Loucy (cell line): Measurements from ENCODE around the gene PRPH.

Source experiments
- H2AFZ ChIP-seq: fragments of 200-600 bp; sonication (generic); 2 replicates; pipeline ENCODE4 v1.6.0; 2016; ENCODE audit warnings: antibody characterized with exemption, mild to moderate bottlenecking, low read length, moderate library complexity
- H3F3A ChIP-seq: fragments of 200-600 bp; 2 replicates; pipeline ENCODE4 v1.6.0; 2016; ENCODE audit warnings: antibody characterized with exemption, low read depth, mild to moderate bottlenecking
- H3K27me3 ChIP-seq: fragments of 200-600 bp; sonication (generic); 2 replicates; pipeline ENCODE4 v1.6.1; 2014; ENCODE audit warnings: low read length, mild to moderate bottlenecking; ENCODE audit not compliant: insufficient read depth, poor library complexity, severe bottlenecking
- H3K36me3 ChIP-seq: fragments of 200-600 bp; sonication (generic); 2 replicates; pipeline ENCODE4 v1.6.1; 2016; ENCODE audit warnings: low read length; ENCODE audit not compliant: insufficient read depth
- H3K4me1 ChIP-seq: fragments of 200-600 bp; sonication (generic); 2 replicates; pipeline ENCODE4 v1.5.1; 2014; ENCODE audit warnings: low read length, mild to moderate bottlenecking; ENCODE audit not compliant: insufficient read depth, poor library complexity, severe bottlenecking
- H3K4me2 ChIP-seq: fragments of 200-600 bp; sonication (generic); 2 replicates; pipeline ENCODE4 v1.6.0; 2014; ENCODE audit warnings: antibody characterized with exemption, low read length, low read depth, mild to moderate bottlenecking; ENCODE audit not compliant: poor library complexity, severe bottlenecking
- H3K4me3 ChIP-seq: fragments of 200-600 bp; sonication (generic); 2 replicates; pipeline ENCODE4 v1.5.1; 2014; ENCODE audit warnings: low read length, mild to moderate bottlenecking, mixed read lengths; ENCODE audit not compliant: poor library complexity, severe bottlenecking
- H3K79me2 ChIP-seq: fragments of 200-600 bp; sonication (generic); 2 replicates; pipeline ENCODE4 v1.6.1; 2014; ENCODE audit warnings: low read length; ENCODE audit not compliant: insufficient read depth
- H3K9ac ChIP-seq: fragments of 200-600 bp; sonication (generic); 2 replicates; pipeline ENCODE4 v1.6.0; 2014; ENCODE audit warnings: mild to moderate bottlenecking, low read depth, low read length, moderate library complexity; ENCODE audit not compliant: poor library complexity, severe bottlenecking
- H3K9me2 ChIP-seq: fragments of 200-600 bp; sonication (generic); replicated peaks from 2 replicates; pipeline ENCODE4 v1.6.1; 2016; ENCODE audit warnings: low read depth, low read length, mixed read lengths
- H3K9me3 ChIP-seq: fragments of 200-600 bp; sonication (generic); 2 replicates; pipeline ENCODE4 v1.6.1; 2014; ENCODE audit warnings: mild to moderate bottlenecking, antibody characterized with exemption, low read length, low read depth; ENCODE audit not compliant: insufficient read depth
- H4K20me1 ChIP-seq: fragments of 200-600 bp; sonication (generic); 2 replicates; pipeline ENCODE4 v1.6.0; 2014; ENCODE audit warnings: antibody characterized with exemption, low read length, mild to moderate bottlenecking; ENCODE audit not compliant: insufficient read depth, poor library complexity, severe bottlenecking
- CTCF ChIP-seq: fragments of 200-600 bp; sonication (generic); conservative IDR thresholded peaks from 2 replicates; pipeline ENCODE4 v1.5.1; 2014; ENCODE audit warnings: mild to moderate bottlenecking, antibody characterized with exemption, low read length
- EZH2phosphoT487 ChIP-seq: fragments of 200-600 bp; IDR thresholded peaks from 2 replicates; pipeline ENCODE4 v1.6.1; 2018; ENCODE audit warnings: antibody characterized with exemption, mild to moderate bottlenecking, moderate library complexity, borderline replicate concordance

Gene PRPH

GRCh38 chr12:49334226-49334625 is 39.3 kb downstream of the PRPH start:
- Histone ChIP-seq H3K9me3 (no peaks in the 10 kb centered on the region), H3K4me3 (no peak overlapping the region), H3F3A (no peaks in the 10 kb centered on the region), H2AFZ (no peak overlapping the region), H3K36me3 (peaks cover 19% of the 10 kb centered on the region; the same call in 1 of the 2 replicates), H3K27me3 (no peaks in the 10 kb centered on the region), H3K4me2 (no peak overlapping the region), H3K4me1 (peaks cover 14% of the 10 kb centered on the region), H3K9me2 (no peaks in the 10 kb centered on the region), H4K20me1 (no peaks in the 10 kb centered on the region), H3K9ac (no peak overlapping the region), H3K79me2 (no peaks in the 10 kb centered on the region)
- no peak for TF ChIP-seq EZH2phosphoT487
- no peak for TF ChIP-seq CTCF

DNA sequence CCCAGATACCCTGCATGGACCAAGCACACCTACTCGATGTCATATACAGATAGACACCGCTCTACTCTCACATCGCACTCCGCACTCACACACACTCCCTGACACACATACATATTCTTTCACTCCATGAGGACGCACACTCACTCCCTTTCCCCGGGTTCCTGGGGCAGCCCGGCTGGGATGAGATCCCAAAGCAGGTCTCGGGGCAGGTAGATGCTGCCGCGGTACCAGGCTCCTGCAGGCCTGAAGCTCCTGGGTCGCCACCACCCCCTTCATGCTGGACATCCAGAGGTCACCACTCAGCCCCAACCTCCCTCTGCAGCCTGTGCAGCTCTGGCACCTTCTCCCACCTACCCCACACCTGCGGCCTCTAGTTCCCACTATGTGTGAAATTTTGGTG is 39.7 kb downstream of the PRPH start:
- no peaks in the 10 kb centered on the region for H4K20me1 ChIP-seq
- no peaks in the 10 kb centered on the region for H3K27me3 ChIP-seq
- H3K4me3 ChIP-seq = no peak overlapping the region
- peaks cover 14% of the 10 kb centered on the region; the same call in 1 of the 2 replicates for H3K36me3 ChIP-seq
- TF ChIP-seq CTCF (no peak), EZH2phosphoT487 (no peak)
- H3K79me2 ChIP-seq = no peaks in the 10 kb centered on the region
- H3K4me1 ChIP-seq = peaks cover 14% of the 10 kb centered on the region
- H3K9ac ChIP-seq = no peak overlapping the region
- H3F3A ChIP-seq = no peaks in the 10 kb centered on the region
- no peaks in the 10 kb centered on the region for H3K9me2 ChIP-seq
- H2AFZ ChIP-seq = no peak overlapping the region
- no peak overlapping the region for H3K4me2 ChIP-seq
- no peaks in the 10 kb centered on the region for H3K9me3 ChIP-seq

DNA sequence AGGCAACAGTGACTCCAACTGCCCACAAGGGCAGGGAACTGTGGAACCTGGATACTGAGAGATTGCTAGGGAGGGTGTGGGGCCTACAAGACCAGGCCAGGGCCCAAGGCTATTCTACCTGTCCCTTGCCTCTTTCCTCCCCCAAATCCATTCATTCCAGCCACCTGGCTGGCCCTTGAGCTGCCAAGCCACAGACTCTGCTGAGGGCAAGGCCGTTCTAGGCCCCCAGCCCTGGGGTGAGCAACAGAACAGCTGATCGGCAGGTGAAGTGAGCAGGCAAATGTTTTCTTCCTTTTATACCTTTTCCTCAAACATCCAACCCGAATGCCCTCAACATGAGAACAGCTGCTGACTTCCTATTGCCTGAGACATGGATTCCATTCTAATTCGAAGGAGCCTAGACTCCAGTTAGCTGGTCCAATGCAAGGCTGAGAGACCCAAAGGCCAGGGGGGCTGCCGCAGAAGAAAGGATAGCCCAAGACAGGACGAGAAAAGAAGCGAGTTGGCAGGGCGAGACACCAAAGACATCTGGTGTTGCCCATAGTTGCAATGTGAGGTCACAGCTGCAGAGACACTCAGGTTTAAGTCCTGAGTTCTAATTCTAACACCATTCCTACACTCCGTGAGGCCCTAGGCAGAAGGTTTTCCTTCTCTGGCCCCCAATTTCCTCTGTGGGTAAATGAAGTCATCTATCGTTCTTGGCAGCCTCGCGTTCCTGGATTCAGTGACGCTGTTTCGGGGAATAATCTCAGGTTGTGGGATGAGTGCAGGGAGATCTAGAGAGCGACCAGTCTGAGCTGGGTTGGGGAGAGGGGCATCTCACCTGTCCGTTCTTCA is 40.4 kb downstream of the PRPH start:
- no peak overlapping the region for H3K4me2 ChIP-seq
- TF ChIP-seq CTCF (no peak), EZH2phosphoT487 (no peak)
- peaks cover 14% of the 10 kb centered on the region for H3K4me1 ChIP-seq
- no peaks in the 10 kb centered on the region for H3F3A ChIP-seq
- peaks cover 8% of the 10 kb centered on the region; the same call in 1 of the 2 replicates for H3K36me3 ChIP-seq
- no peak overlapping the region for H3K9ac ChIP-seq
- H3K79me2 ChIP-seq = no peaks in the 10 kb centered on the region
- no peaks in the 10 kb centered on the region for H4K20me1 ChIP-seq
- H3K4me3 ChIP-seq = no peak overlapping the region
- no peaks in the 10 kb centered on the region for H3K27me3 ChIP-seq
- no peak overlapping the region for H2AFZ ChIP-seq
- H3K9me2 ChIP-seq = no peaks in the 10 kb centered on the region
- no peaks in the 10 kb centered on the region for H3K9me3 ChIP-seq
